ENCODE results near the gene PLEKHA4. TPM values are rescaled to one million over a fixed set of nuclear protein-coding genes. Genes with fewer than 3 reads are reported as not detected.

The PLEKHA4 gene
- total and polyA plus RNA-seq, 9 of the 15 experiments (the other 6 are each of a cell fraction or from before 2014, with no cell fraction given): 0.07 to 30.8 (median 11.4) TPM

GRCh38 chr19:48913114-48913889, 44.9 kb upstream of the PLEKHA4 start (continued):
- TF ChIP-seq ZNF766 (CRISPR knock-in tag; conservative IDR thresholded peaks at IDR 0.05) (0 out of 2 replicates have a peak, but pooled peaks have one; percentile 47), CREB1 (IDR thresholded peaks at IDR 0.05) (no peak), CREB1 (CRISPR knock-in tag; IDR thresholded peaks at IDR 0.05) (no peak), ZNF253 (CRISPR knock-in tag; conservative IDR thresholded peaks at IDR 0.05) (no peak), ZBTB12 (CRISPR knock-in tag; IDR thresholded peaks at IDR 0.05) (no peak), TCF7 (IDR thresholded peaks at IDR 0.05; ENCODE audit: borderline replicate concordance) (no peak), ZNF507 (tag; conservative IDR thresholded peaks at IDR 0.05) (no peak), RAD21 (CRISPR knock-in tag; conservative IDR thresholded peaks at IDR 0.05 in 1 of 2, IDR thresholded peaks at IDR 0.05 in 1 of 2) (no peak), ZZZ3 (IDR thresholded peaks at IDR 0.05) (no peak), USF2 (CRISPR knock-in tag; IDR thresholded peaks at IDR 0.05) (no peak), BRD9 (IDR thresholded peaks at IDR 0.05; ENCODE audit: low read depth, partially characterized antibody) (no peak), ETS2 (tag; IDR thresholded peaks at IDR 0.05; ENCODE audit: borderline replicate concordance, poor library complexity, severe bottlenecking) (no peak), SETDB1 (IDR thresholded peaks at IDR 0.05; ENCODE audit: low read length) (no peak), PHF20 (IDR thresholded peaks at IDR 0.05; ENCODE audit: partially characterized antibody) (no peak), PCBP1 (IDR thresholded peaks at IDR 0.05; ENCODE audit: low read depth, low read length, poor library complexity, severe bottlenecking) (no peak), MBD2 (IDR thresholded peaks at IDR 0.05; ENCODE audit: borderline replicate concordance, low read depth) (peak; percentile 57; the same call in 1 of the 2 replicates), PREB (CRISPR knock-in tag; IDR thresholded peaks at IDR 0.05) (no peak), POLR2A (conservative IDR thresholded peaks at IDR 0.05) (no peak; the same call in 1 of the 2 replicates), ZNF583 (CRISPR knock-in tag; IDR thresholded peaks at IDR 0.05) (no peak), JUN (IDR thresholded peaks at IDR 0.05; ENCODE audit: borderline replicate concordance, low read depth, low read length) (no peak), JUN (CRISPR knock-in tag; IDR thresholded peaks at IDR 0.05; ENCODE audit: borderline replicate concordance) (no peak), ZNF696 (CRISPR knock-in tag; conservative IDR thresholded peaks at IDR 0.05) (no peak), ZNF239 (CRISPR knock-in tag; IDR thresholded peaks at IDR 0.05) (no peak), DDX20 (tag; IDR thresholded peaks at IDR 0.05; ENCODE audit: low read depth) (no peak), RHOXF2B (CRISPR knock-in tag; conservative IDR thresholded peaks at IDR 0.05) (no peak), ZNF586 (CRISPR knock-in tag; conservative IDR thresholded peaks at IDR 0.05) (no peak), DNMT1 (IDR thresholded peaks at IDR 0.05) (no peak), HDAC3 (IDR thresholded peaks at IDR 0.05; ENCODE audit: borderline replicate concordance, partially characterized antibody) (no peak)
